Skeletal muscle cell (primary cell): ENCODE measurements around the gene IL18.
"Not testable (repeated sequence)": the region's sequence is repeated elsewhere in the genome, so short reads cannot be mapped to it uniquely, and the experiment has no call there.

Experiments
- DNase-seq: peaks from one replicate; pipeline ENCODE4 v3.0.0-alpha.2; 2010; ENCODE audit warnings: low read depth
- H3K4me3 ChIP-seq: 2 replicates; pipeline ENCODE4 v1.5.1; 2011; ENCODE audit warnings: low read depth, mild to moderate bottlenecking, control low read depth, low read length, moderate library complexity

Gene IL18

GRCh38 chr11:112174789-112175598 is 11.1 kb upstream of the IL18 start, which contains the start of gene BCO2:
TSS of gene BCO2 (plus strand) at chr11:112175512. CDS start at chr11:112175602, 90 bp downstream.
- DNase-seq: peak; percentile 33
- H3K4me3 ChIP-seq: peak within 1 kb of the TSS; percentile 35

- DNase-seq: no peak
Measured at GRCh38 chr11:112173152-112173551, 9.3 kb upstream of the IL18 start.

DNA sequence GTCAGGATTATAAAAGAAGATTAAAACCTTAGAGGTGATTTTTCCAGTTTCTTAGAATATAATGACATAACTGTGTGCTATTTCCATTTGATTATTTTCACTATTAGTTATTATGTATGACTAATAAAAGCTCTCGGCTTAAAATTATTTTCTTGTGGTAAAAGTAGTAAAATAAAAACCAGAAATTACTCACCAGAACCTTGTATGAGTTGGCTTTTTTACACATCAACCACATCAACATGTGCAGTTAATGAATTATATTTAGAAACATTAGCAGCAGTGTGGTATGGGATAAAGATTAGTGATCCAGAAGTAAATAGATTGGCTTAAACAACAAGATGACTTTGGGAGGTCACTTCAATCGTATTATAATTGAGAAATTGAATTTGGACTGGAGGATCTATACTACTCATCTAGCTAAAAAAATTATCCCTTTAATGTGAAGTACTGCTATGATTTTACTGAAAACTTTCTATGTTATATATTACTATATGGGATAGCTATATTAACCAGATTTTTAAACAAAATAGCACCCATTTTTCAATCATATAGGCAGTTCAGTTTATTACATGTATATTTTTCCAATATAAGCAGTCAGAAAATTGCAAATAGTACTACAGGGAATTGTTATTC is 8.6 kb upstream of the IL18 start:
- DNase-seq: peak; percentile 1
- no peak overlapping the region for H3K4me3 ChIP-seq

More at GRCh38 chr11:112173152-112173551, 9.3 kb upstream of the IL18 start:
- H3K4me3 ChIP-seq: no peak overlapping the region

GRCh38 chr11:112167145-112167544 is 3.3 kb upstream of the IL18 start, which contains the start of gene TEX12:
TSS of gene TEX12 (plus strand) at chr11:112167372. CDS start at chr11:112169269, 1,897 bp downstream.
- no peak for DNase-seq
- H3K4me3 ChIP-seq: no peak within 1 kb of the TSS

- peak; percentile 1 for DNase-seq
- no peak overlapping the region for H3K4me3 ChIP-seq
Measured at GRCh38 chr11:112166562-112166961, 2.7 kb upstream of the IL18 start.

DNA sequence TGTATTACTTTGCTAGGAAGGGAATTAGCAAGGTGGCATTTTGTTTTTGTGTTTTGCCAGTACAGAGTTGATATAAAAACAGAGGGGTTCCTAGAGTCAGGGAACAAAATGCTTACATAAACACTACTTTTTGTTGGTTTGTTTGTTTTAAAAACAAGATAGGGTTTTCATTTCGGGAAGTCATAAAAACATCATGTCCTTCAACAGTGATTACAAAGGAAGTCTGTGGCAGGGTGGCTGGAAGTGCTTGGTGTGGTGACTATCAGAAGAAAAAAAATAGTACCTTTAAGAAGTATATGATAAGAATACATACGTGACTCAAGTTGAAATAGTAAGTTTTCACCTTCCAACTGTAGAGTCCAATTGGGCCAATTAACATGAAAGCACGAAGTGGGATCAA is 1.2 kb upstream of the IL18 start:
- no peak for DNase-seq
- no peak overlapping the region for H3K4me3 ChIP-seq

DNA sequence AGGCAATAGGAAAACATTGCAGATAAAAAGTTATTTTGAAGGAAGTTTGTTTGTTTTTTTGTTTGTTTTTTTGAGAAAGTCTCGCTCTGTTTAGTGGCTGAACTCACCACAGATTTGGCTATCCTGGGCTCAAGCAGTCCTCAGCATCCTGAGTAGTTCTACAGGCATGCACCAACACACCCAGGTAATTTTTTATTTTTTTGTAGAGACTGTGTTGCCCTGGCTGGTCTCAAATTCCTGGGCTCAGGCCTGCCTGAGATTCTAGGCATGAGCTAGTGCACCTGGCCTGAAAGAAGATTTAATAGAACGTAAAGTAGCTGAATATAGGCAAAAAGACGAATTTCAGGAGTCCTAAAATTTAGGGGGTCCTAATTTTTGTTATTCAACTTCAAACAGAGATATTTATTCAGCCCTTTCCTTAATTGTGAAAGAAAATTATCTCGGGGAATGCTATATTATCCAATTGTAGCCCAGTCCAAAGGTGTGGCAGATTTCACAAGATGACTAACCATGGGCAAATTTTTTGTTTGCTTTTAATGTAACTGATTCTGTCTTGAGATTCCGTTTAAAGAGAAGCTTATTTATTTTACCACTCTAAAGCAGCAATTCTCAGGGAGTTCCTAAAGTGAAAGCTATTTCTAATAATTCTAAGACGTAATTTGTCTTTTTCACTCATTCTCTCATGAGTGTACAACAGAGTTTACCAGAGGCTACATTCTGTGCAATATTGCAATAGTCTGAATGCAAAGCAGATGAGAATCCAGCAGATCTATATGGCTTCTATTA is 940 bp downstream of the IL18 start:
- DNase-seq: no peak
- no peak overlapping the region for H3K4me3 ChIP-seq

- DNase-seq, H3K4me3 ChIP-seq: not testable (repeated sequence)
Measured at GRCh38 chr11:112162200-112162599, 1.7 kb downstream of the IL18 start.

GRCh38 chr11:112161012-112161411 is 2.9 kb downstream of the IL18 start:
- peak; percentile 2 for DNase-seq
- H3K4me3 ChIP-seq: no peak overlapping the region

- no peak for DNase-seq
- H3K4me3 ChIP-seq: no peak overlapping the region
Measured at GRCh38 chr11:112160091-112160848, 3.6 kb downstream of the IL18 start.

- H3K4me3 ChIP-seq: no peak overlapping the region
- no peak for DNase-seq
Measured at GRCh38 chr11:112159098-112160065, 4.5 kb downstream of the IL18 start.

GRCh38 chr11:112156956-112157766 is 6.7 kb downstream of the IL18 start:
- peak; percentile 95 for DNase-seq

GRCh38 chr11:112156153-112156955 is 7.5 kb downstream of the IL18 start:
- no peak for DNase-seq
- no peak overlapping the region for H3K4me3 ChIP-seq

More at GRCh38 chr11:112156956-112157766, 6.7 kb downstream of the IL18 start:
- no peak overlapping the region for H3K4me3 ChIP-seq

DNA sequence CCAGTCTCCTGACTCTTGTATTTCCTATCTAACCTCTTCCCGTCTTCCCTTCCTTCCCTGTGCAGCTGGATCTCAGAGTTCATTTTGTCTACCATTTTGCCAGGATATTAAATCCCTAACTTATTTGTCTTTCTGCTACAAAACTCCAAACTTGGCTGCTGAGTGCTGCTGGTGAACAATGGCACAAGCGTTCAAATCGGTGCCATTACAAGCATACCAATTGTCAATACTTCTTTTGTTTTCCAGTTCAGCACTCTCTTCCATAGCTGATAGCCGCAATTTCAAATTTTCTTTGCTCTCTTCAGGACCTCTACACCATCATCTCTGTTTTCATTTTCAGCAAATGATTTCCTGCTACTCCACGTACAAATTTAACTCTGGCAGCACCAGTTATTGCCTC is 13.4 kb downstream of the IL18 start:
- H3K4me3 ChIP-seq: no peak overlapping the region
- no peak for DNase-seq

- H3K4me3 ChIP-seq: no peak overlapping the region
- no peak for DNase-seq
Measured at GRCh38 chr11:112143597-112143996, 20.3 kb downstream of the IL18 start.

DNA sequence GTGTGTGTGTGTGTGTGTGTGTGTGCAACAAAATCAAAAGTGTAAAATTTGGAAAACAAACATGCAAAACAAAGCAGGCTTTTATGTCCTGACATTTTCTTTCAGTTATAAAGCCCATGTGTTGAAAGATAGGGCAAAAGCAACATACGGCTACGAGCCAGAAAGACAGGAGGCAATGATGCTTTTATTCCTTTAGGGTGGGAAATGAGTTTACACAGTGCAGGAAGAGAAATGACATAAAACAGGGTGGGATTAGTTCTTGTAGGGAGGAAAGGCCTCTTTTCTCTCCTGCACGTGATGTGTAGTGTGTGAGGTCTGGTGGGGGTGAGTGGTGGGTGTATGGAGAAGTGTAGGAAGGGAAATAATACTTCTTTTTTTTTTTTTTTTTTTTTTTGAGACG is 29.4 kb downstream of the IL18 start:
- DNase-seq: no peak
- no peak overlapping the region for H3K4me3 ChIP-seq

DNA sequence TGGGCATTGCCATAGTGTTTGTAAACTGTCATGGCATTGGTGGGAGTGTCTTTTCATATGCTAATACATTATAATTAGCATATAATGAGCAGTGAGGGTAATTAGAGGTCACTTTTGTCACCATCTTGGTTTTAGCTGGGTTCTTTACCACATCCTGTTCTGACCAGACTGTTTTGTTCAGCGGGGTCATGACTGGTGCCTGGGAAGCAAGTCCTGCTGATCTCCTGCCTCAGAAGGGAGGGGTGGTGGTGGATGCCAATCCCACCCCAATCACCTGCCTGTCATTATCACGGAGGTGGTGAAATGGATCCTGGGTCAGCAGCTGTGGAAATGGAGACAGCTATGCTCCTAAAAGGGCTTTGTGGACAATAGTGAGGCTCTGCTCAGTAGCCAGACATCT is 31.2 kb downstream of the IL18 start:
- no peak for DNase-seq
- no peak overlapping the region for H3K4me3 ChIP-seq
